Right renal cortex interstitium (tissue), 3 donors: Measurements from ENCODE around the gene NDUFAF7. TPM values are rescaled to one million over a fixed set of nuclear protein-coding genes. Genes with fewer than 3 reads are reported as not detected.
"Not testable (repeated sequence)": the region's sequence is repeated elsewhere in the genome, so short reads cannot be mapped to it uniquely, and the experiment has no call there.

Experiments
- DNase-seq, 3 donors: peaks; one replicate each; pipeline ENCODE4 v3.0.0-alpha.2; 2013; ENCODE audit warnings: low read depth in 3 of 3, low spot score in 2 of 3
- polyA plus RNA-seq, 3 donors: library from polyadenylated mRNA; unstranded; fragments of 120-200 nt; gene quantifications; one replicate each; pipeline ENCODE4 v1.2.1, GENCODE V29; 2013; ENCODE audit not compliant: insufficient read length in 3 of 3

Gene NDUFAF7
- polyA plus RNA-seq, 3 donors: 24.0 to 28.1 (median 24.9) TPM

DNA sequence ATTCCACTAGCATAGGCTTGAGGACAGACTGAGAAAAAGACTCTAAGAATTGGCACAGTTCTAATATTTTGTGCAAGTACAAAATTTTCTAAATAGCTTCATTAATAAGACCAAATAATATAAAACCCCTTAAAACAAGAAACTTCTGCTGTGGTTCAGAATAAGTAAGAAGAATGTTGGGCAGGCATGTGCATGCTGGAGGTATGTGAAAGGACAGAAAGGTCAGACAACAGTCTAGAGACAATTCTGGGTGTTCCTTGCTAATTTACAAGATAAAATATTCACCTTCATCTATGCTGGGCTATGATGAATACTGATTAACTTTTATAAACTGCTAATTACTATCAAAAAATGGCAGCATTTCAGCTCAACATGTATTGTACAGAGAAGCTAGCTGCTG is 20.2 kb upstream of the NDUFAF7 start:
- DNase-seq: no peak

DNA sequence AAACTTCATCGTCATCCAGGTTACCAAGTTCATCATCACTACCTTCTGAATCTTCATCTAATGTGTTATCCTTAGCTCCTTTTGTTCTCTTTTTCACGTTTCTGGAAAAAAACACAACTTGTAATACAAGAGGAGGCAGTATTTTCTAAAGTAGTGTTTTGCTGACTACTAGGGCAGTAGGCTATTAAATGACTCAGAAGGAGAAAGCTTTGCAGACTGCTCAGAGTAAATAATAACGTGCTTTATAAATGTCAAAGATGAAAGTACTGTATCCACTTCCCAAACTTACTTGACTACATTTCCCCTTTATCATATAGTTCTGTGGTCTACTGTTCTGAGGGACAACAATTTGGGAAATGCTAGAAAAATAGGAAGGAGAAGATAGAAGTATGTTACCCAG is 19.5 kb upstream of the NDUFAF7 start:
- no peak for DNase-seq

DNA sequence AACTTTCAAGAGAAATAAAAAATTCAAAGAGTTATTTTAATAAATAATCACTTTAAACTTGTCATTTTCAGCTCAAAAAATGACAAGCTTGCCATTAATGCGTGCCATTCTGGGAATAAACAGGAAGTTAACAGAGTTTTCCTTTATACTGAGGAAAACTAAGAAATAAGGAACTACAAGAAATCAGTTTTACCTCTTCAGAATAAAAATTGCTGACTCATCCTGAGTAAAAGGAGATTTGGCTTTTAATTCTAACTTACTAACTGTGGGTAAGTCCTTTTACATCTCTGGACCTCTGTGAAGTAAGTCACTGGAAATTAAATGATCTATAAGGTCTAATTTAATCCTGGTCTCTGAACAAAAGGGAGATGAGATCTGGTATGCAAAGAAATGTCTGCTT is 16.2 kb upstream of the NDUFAF7 start:
- no peak for DNase-seq

DNA sequence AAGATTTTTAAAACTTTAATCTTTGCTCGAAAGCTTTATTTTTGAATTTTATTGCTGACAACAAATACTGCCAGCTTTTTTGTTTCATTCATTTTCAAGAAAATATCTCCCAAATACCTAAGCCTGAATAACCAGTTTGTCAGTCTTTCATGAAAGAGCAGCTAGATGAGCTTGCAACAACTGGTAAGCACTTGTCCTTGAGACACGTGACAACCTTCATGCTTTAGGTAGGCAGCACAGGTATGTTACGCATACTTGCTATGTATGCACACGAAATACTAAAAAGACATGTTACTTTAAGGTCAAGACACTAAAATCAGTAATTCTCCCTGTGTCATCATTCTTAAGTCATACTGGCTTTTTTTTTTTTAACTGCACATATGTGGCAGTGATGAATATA is 12.4 kb upstream of the NDUFAF7 start:
- DNase-seq: no peak

DNA sequence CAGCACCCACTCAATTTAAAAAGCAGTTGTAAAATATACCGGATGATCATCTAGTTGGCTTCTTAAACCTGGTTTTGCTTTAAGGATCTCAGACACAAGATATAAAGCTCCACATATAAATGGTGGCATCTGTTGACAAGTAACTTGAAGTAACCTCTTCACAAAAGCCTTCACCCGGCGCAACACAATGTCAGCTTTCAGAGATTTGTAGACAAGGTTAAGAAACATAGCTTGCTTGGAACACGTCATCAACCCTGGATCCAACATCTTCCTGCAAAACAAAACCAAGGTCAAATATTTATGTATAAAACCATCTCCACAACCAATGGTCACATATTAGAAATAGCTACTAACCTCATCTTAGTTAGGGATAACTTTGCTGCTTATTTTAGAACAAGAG is 8.3 kb upstream of the NDUFAF7 start:
- DNase-seq: no peak

DNA sequence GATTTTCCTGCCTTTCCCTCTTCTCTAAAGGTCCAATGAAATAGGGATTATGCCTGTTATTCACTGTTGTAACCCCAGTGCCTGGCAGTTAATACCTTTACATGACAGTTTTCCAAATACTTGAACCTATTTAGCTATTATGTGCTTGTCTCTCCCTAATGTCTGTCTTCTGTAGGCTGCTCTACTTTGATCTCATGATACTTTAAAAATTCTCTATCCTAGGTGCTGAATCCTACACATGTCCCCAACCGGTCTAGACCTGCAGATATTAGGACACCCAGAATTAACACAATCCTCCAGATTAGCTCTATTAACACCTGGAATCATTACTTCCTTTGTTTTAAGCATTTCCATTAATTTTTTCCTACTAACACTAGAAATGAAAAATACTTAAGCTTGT is 7.4 kb upstream of the NDUFAF7 start:
- no peak for DNase-seq

DNA sequence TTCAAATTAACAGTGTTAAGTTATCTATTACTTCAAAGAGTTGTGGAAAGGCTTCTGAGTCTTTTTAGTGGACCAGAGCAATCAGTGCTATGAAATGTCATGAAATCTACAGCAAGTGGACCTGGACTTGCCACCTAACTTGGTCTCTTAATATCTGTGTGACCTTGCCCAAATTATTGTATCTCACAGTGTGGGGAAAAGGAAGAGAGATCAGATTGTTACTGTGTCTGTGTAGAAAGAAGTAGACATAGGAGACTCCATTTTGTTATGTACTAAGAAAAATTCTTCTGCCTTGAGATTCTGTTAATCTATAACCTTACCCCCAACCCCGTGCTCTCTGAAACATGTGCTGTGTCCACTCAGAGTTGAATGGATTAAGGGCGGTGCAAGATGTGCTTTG is 6.3 kb upstream of the NDUFAF7 start:
- not testable (repeated sequence) for DNase-seq

DNA sequence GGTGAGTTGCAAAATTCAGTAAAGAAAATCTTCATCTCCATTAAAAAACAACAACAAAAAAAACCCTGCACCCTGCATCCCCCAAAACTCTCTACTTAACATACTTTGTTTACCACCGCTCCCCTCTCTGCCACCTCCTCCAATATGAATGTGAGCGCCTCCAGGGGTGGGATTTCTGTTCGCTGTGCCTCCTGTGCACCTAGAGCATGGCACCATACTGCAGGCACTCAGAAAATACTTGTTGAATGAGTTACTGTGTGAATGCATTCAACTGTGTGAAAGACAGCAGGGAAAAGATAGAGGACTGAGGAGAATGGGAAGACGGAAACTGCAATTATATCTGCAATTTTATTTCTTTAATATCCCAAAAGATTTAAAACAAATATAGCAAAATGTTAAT is 4.6 kb upstream of the NDUFAF7 start:
- DNase-seq: no peak

DNA sequence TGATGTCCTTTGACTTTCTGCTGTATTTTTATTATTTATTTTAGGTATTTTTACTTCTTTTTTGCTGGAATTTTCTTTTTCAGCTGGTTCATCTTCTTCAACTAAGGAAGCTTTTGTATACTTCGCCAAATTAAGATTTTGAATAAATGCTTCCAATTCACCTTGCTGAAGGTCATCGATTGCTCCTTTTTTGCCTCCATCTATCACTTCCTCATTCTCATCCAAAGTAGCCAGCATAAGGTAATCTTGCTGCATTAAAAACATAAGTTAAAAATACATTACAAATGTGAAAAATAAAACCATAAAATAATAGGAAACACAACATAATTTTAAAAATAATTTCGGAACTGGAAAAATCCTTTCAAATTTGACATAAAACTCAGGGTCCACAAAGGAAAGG is 2.7 kb upstream of the NDUFAF7 start:
- DNase-seq: no peak

DNA sequence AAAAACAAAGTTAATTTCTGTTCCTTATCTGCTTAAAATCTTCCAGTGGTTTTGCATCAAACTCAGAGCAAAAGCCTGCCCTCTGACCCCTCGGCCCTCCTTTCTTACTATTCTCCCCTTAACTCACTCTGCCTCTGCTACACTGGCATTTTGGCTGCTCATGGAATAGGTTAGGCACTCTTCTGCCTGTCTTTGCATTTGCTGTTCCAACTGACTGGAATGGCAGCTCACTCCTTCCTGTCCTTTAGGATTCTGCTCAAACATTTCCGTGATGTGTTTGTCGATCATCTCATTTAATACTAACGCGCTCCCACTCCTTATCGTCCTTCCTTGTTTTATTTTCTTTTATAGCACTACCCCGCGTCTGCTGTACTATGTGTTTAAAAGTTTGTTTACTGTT is 877 bp upstream of the NDUFAF7 start:
- DNase-seq: no peak

DNA sequence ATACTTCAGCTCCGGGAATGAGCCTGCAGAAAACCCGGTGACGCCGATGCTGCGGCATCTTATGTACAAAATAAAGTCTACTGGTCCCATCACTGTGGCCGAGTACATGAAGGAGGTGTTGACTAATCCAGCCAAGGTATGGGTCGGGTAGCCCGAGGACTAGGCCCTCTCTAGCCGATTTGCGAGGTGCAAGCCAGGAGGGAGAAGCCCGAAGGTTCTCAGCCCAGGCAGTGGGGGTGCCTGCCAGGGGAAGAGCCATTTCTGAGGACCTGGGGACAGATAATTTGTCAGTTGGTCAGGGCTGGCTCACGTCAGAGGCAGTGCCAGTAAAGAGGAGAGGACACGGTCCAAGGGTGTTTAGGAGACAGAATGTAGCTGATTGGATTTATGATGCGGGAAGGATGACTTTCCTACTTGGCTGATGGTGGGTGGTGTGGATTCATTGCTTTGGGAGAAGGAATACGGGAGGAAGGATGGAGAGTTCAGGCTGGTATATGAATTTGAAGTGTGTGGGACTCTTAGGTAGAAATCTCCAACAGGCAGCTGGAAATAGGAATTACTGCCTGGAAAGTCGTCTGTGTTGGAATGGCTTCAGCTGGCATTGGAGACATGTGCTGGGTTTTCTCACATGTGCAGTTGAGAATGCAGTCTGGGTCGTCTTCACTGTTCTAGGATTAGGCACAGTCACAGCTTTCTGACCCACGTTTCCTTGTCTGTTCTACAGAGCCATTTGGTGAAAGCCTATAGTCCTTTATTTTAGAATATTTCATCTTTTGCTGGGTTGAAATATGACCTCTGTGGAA is 874 bp downstream of the NDUFAF7 start:
- DNase-seq: peak in 2 of 3 donors; percentile 17 to 21

DNA sequence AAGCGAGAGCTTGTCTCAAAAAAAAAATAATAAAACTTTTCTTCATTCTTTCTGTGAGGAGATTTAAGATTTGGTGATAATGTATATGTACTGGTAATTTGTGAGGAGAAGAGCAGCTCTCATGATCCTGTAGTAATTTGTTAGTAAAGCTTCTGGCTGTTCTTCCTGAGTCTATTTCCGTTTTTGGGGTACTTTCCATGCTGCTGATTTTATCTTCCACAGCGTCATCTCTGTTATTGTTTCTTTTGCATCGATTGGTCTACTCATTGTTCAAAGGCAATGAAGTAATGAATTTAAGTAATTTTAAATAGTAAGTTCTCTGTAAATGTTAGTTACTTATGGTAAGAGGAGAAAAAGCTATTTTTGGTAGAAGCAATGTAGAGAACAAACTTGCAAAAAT is 12.0 kb downstream of the NDUFAF7 start:
- no peak for DNase-seq

DNA sequence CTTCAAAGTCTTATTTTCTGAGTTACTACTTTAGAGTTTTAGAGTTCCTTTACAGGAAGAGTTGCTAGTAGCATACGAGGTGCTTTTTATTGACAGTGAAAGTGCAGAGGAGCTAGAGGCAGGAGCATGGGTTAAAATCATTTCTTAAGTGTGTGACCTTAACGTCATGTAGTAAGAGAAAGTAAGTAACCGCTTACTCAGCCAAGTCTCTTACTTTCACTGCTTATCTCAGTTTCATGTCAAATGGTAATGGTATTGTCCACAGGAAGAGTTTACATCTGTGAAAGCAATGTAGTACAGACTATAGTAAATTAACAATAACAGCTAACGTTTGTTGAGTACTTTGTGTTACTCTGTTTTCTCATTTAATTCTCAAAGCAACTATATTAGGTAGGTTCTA is 12.6 kb downstream of the NDUFAF7 start:
- DNase-seq: no peak

DNA sequence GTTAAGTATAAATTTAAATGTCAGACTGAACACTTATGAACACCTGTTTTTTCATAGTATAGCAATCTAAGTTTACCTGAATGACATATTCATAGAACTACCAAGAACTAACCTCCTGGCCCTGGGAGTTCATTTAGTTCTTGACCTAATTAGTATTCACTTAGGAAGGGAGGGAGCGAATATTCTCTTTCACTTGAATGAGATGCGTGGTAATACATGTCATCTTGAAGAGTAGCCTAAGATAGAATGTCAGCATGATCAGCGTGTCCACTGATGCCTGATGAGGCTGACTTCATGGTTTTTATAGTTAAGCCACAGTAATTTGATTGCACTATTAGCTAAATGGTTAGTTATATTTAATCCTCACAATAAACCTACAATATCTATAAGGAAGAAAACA is 13.3 kb downstream of the NDUFAF7 start:
- DNase-seq: no peak

DNA sequence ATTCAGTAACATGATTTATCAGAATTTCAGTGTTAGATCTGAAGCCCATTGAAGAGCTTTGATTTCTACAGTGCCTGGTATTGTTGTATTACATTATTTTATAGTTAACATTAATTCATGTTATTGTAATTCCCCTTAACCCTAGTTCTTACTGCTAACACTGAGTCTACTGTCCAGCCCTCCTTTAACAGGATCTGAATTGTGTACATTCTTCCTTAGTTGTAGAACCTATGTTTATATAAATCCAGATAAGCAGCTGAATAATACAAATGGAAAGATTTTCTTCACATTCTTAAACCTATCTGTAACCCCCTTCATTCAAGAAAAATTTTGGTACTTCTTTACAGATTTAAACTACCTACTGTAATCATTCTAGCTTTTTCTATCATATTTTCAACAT is 14.7 kb downstream of the NDUFAF7 start:
- no peak for DNase-seq

DNA sequence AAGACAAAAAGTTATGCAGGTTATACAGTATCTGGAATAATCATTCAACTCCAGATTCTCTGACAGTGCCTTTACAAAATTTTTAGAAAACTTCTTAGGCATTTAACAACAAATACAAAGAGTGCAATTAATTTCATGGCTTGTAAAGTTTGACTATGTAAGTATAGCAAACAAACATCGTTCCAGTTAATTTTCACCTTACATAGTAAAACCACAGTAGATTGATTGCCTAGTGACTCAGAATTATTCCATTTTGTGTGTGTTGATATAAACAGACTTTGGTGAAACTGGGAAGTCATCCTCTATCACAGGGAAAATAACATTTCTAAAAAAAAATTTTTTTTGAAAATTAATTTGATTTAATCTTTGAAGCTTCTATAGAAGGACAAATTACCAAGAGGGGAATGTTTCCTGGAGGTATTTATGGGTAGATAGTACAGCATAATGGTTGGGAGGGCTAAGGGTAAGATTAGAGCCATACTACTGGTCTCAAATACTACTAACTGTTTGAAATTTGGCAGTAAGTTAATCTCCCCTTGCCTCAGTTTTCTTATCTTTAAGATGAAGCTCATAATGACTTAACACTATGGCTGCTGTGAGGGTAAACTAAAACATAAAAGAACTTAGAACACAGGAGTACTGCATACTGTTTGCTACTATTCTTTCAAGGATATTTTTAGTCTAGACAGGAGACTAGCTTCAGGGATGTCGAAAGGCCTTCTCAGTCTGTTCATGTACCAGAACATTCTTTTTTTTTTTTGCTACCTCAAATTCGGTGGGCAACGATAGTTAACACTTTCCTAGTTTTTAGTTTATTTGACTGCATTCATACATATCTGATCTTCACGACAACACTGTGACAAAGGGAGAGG is 19.6 kb downstream of the NDUFAF7 start:
- DNase-seq: no peak

DNA sequence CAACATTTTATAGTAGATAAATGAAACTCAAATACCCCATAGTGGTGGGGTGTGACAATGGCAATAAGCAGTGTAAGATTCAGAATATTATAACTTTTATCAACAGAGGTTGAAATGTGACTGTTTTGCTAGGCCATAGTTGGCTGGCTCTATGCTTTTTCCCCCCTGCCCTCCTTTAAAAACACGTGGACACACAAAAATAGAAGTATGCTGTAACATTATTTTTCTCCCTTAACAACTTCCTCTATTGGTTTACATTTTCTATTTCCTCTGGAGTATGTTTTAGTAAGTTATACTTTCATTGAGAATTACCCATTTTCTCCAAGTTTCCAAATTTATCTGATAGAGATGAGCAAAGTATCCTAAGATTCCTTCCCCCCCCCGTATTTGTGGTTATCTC is 31.1 kb downstream of the NDUFAF7 start:
- no peak for DNase-seq

DNA sequence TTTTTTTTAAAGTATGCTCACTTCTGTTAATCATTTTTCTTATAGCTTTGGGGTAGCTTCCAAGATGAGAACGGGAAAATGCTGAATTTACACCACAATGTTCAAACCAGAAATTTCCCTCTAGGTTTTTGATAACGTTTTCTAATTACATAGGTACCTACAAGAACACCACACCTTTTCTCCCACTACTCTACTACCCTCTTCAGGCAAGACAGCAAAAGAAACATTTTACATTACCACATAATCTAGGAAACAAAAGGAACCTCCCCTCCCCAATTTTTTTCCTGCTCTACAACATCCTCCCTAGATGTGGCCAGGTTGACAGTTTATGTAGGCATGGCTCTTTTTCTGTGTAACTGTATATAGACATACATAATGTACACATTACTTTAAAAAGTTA is 32.4 kb downstream of the NDUFAF7 start:
- no peak for DNase-seq

DNA sequence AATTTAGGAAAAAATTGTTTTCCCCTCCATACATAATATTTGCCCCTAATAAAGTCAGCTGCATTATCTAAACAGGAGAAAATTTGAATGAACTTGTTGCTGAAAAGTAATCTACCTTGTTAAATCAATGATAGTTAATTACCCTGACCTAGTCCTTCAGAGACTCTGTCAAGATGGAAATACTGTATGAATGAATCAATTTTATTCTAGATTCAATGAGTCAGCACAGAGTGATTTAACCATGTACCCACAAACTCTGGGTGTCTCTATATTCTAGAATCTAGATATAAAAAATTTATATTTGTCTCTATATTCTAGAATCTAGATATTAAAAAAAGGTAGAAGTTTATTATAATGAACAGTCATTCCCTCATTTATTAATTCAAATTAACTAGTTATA is 36.2 kb downstream of the NDUFAF7 start:
- no peak for DNase-seq

DNA sequence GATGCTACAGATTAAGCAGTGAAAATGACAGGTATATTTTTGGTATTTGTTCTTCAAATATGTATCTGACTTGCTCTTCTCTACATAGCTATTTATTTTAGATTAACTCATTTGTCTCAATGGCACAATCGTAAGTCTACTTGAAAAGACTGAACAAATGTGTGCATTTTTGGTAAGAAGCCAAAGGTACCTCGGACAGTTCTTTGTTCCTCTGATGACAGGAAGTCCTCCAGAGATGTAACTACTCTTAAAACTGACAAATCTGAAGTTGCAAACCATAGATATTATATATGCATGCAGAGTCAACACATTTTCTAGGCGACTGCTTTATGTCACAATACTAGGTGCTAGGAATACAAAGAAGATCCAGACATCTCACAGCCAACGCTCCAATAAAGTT is 36.7 kb downstream of the NDUFAF7 start:
- no peak for DNase-seq

DNA sequence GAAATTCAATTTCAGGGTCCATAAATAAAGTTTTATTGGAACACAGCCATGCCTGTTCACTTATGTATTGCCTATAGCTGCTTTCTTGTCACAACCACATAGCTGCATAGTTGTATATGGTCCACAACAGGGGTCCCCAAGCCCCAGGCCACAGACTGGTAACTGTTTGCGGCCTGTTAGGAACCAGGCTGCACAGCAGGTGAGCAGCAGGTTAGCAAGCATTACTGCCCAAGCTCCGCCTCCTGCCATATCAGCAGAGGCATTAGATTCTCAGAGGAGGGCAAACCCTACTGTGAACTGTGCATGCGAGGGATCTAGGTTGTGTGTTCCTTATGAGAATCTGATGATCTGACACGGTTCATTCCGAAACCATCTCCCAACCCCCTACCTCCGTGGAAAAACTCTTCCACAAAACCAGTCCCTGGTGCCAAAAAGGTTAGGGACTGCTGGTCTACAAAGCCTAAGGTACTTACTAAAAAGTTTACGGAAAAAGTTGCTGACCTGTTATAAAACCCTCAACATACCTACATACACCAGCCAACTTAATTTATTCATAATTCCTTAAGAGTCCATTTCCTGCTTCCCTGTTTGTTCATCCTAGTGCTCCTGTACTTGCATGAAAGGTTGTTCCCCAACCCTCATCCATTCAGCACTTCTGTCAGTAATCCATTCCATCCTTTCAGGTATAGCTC is 40.1 kb downstream of the NDUFAF7 start:
- no peak for DNase-seq
